K562 (cell line): ENCODE data around the gene HAPLN2. TPM values are rescaled to one million over a fixed set of nuclear protein-coding genes. Genes with fewer than 3 reads are reported as not detected.

Source experiments
- ESRRA ChIP-seq: fragments of 450-650 bp; IDR thresholded peaks from 2 replicates; pipeline ENCODE4 v1.6.1; 2014; ENCODE audit warnings: low read depth, mild to moderate bottlenecking, moderate library complexity, borderline replicate concordance
- FOXA3 ChIP-seq, 2 experiments: fragments of 450-650 bp in 1 of 2; sonication (generic) in 1 of 2; formaldehyde crosslinking; IDR thresholded peaks in 1 of 2; conservative IDR thresholded peaks in 1 of 2; 2 replicates each; pipeline versions ENCODE4 v1.4.0 to v1.8.0; 2020 to 2022; ENCODE audit warnings: mild to moderate bottlenecking in 2 of 2, missing genetic modification reagents in 1 of 2
- HNRNPH1 ChIP-seq: fragments of 200-400 bp; formaldehyde crosslinking; optimal IDR thresholded peaks from 2 replicates; pipeline ENCODE3; 2017; ENCODE audit warnings: low read depth, mild to moderate bottlenecking, low read length, moderate library complexity
- SPI1 ChIP-seq: IDR thresholded peaks from 2 replicates; pipeline ENCODE4 v1.6.1; 2011; ENCODE audit warnings: low read depth, low read length, control low read depth, borderline replicate concordance
- TFAP4 ChIP-seq: sonication (generic); formaldehyde crosslinking; IDR thresholded peaks from 2 replicates; pipeline ENCODE4 v1.8.0; 2022; ENCODE audit warnings: missing genetic modification reagents, mild to moderate bottlenecking, moderate library complexity, borderline replicate concordance
- ZBTB7A ChIP-seq: IDR thresholded peaks from 2 replicates; pipeline ENCODE4 v1.6.1; 2011; ENCODE audit warnings: low read depth, mild to moderate bottlenecking, low read length, moderate library complexity, borderline replicate concordance; ENCODE audit not compliant: control insufficient read depth
- polyA plus RNA-seq, 8 experiments: library from polyadenylated mRNA; depleted of rRNA in 4 of 8; stranded (reverse) in 5 of 8; unstranded in 3 of 8; fragments of >200 nt; fragmentation: Nextera tagmentation in 2 of 8; fragmentation: Illumina TruSeq in 1 of 8; extraction: Ambion mirVana in 2 of 8; extraction: Trizol in 1 of 8; gene quantifications; 2 replicates each; pipeline versions ENCODE4 v1.2.1 to v1.2.3, GENCODE V29; 2011 to 2014; ENCODE audit warnings: inconsistent platforms in 1 of 8, missing spikeins in 1 of 8
- total RNA-seq, 7 experiments: library from RNA; depleted of rRNA in 6 of 7; stranded (reverse); fragments of >200 nt in 6 of 7; fragmentation: Illumina TruSeq in 2 of 7; extraction: Trizol in 2 of 7; gene quantifications; 2 replicates each; pipeline versions ENCODE4 v1.2.1 to v1.2.3, GENCODE V29; 2011 to 2021; ENCODE audit warnings: low replicate concordance in 1 of 7
- TF ChIP-seq, protein P1 (sequence below): sonication (generic); formaldehyde crosslinking; IDR thresholded peaks from 2 replicates; pipeline ENCODE4 v1.8.0; 2022; ENCODE audit warnings: mild to moderate bottlenecking, low read depth, missing genetic modification reagents
- TF ChIP-seq, protein P2 (sequence below): fragments of 450-650 bp; IDR thresholded peaks from 2 replicates; pipeline ENCODE4 v1.6.1; 2018; ENCODE audit not compliant: partially characterized antibody
- TF ChIP-seq, protein P3 (sequence below): fragments of 250-450 bp; sonication (Bioruptor Pico); IDR thresholded peaks from 2 replicates; pipeline ENCODE4 v1.6.1; 2021; ENCODE audit warnings: mild to moderate bottlenecking

HAPLN2 gene
- total and polyA plus RNA-seq, 9 of the 15 experiments (the other 6 are each of a cell fraction or from before 2014, with no cell fraction given), result 0.14 to 5.2 (median 3.8) TPM; not detected in 4

- TF ChIP-seq ZBTB7A, result no peak
- no peak for TF ChIP-seq TFAP4 (CRISPR knock-in tag)
- no peak for TF ChIP-seq HNRNPH1
- TF ChIP-seq, protein P1, sequence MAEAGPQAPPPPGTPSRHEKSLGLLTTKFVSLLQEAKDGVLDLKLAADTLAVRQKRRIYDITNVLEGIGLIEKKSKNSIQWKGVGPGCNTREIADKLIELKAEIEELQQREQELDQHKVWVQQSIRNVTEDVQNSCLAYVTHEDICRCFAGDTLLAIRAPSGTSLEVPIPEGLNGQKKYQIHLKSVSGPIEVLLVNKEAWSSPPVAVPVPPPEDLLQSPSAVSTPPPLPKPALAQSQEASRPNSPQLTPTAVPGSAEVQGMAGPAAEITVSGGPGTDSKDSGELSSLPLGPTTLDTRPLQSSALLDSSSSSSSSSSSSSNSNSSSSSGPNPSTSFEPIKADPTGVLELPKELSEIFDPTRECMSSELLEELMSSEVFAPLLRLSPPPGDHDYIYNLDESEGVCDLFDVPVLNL (CRISPR knock-in tag), result no peak
- no peak for TF ChIP-seq FOXA3 (CRISPR knock-in tag; conservative IDR thresholded peaks at IDR 0.05 in 1 of 2, IDR thresholded peaks at IDR 0.05 in 1 of 2)
- TF ChIP-seq, protein P2, sequence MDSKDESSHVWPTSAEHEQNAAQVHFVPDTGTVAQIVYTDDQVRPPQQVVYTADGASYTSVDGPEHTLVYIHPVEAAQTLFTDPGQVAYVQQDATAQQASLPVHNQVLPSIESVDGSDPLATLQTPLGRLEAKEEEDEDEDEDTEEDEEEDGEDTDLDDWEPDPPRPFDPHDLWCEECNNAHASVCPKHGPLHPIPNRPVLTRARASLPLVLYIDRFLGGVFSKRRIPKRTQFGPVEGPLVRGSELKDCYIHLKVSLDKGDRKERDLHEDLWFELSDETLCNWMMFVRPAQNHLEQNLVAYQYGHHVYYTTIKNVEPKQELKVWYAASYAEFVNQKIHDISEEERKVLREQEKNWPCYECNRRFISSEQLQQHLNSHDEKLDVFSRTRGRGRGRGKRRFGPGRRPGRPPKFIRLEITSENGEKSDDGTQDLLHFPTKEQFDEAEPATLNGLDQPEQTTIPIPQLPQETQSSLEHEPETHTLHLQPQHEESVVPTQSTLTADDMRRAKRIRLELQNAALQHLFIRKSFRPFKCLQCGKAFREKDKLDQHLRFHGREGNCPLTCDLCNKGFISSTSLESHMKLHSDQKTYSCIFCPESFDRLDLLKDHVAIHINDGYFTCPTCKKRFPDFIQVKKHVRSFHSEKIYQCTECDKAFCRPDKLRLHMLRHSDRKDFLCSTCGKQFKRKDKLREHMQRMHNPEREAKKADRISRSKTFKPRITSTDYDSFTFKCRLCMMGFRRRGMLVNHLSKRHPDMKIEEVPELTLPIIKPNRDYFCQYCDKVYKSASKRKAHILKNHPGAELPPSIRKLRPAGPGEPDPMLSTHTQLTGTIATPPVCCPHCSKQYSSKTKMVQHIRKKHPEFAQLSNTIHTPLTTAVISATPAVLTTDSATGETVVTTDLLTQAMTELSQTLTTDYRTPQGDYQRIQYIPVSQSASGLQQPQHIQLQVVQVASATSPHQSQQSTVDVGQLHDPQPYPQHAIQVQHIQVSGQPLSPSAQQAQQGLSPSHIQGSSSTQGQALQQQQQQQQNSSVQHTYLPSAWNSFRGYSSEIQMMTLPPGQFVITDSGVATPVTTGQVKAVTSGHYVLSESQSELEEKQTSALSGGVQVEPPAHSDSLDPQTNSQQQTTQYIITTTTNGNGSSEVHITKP, result no peak
- TF ChIP-seq SPI1, result peak; percentile 95
- TF ChIP-seq ESRRA, result no peak
- TF ChIP-seq, protein P3, sequence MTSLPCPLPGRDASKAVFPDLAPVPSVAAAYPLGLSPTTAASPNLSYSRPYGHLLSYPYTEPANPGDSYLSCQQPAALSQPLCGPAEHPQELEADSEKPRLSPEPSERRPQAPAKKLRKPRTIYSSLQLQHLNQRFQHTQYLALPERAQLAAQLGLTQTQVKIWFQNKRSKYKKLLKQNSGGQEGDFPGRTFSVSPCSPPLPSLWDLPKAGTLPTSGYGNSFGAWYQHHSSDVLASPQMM, result no peak
Observed at GRCh38 chr1:156599811-156600210, 19.4 kb upstream of the HAPLN2 start (continued).
